OCI-LY1 (cell line): ENCODE results near the gene HOMER2.
"Not testable (repeated sequence)": the region's sequence is repeated elsewhere in the genome, so short reads cannot be mapped to it uniquely, and the experiment has no call there.

Experiments used
- H2AFZ ChIP-seq: fragments of 200-600 bp; sonication (generic), shearing (Covaris generic); 2 replicates; pipeline ENCODE4 v1.6.0; 2014; ENCODE audit warnings: antibody characterized with exemption, mild to moderate bottlenecking, low read length
- H3F3A ChIP-seq: fragments of 200-600 bp; sonication (generic), shearing (Covaris generic); 2 replicates; pipeline ENCODE4 v1.6.0; 2014; ENCODE audit warnings: mild to moderate bottlenecking, antibody characterized with exemption, low read length, moderate library complexity; ENCODE audit not compliant: insufficient read depth
- H3K27ac ChIP-seq: fragments of 200-600 bp; sonication (generic); 2 replicates; pipeline ENCODE4 v1.5.1; 2014; ENCODE audit warnings: low read length, mixed run types, mild to moderate bottlenecking, low read depth; ENCODE audit not compliant: poor library complexity, severe bottlenecking
- H3K27me3 ChIP-seq: fragments of 200-600 bp; sonication (generic); 2 replicates; pipeline ENCODE4 v1.6.0; 2014; ENCODE audit warnings: antibody characterized with exemption, mild to moderate bottlenecking, low read length, moderate library complexity; ENCODE audit not compliant: insufficient read depth
- H3K36me3 ChIP-seq: fragments of 200-600 bp; sonication (generic); 2 replicates; pipeline ENCODE4 v1.6.1; 2014; ENCODE audit warnings: mild to moderate bottlenecking, antibody characterized with exemption, low read length, moderate library complexity, mixed read lengths; ENCODE audit not compliant: insufficient read depth
- H3K4me1 ChIP-seq: fragments of 200-600 bp; sonication (generic); 2 replicates; pipeline ENCODE4 v1.5.1; 2014; ENCODE audit warnings: mild to moderate bottlenecking, low read length, moderate library complexity; ENCODE audit not compliant: insufficient read depth, severe bottlenecking
- H3K4me2 ChIP-seq: fragments of 200-600 bp; sonication (generic), shearing (Covaris generic); 2 replicates; pipeline ENCODE4 v1.6.1; 2014; ENCODE audit warnings: low read length
- H3K4me3 ChIP-seq: fragments of 200-600 bp; sonication (generic); 2 replicates; pipeline ENCODE4 v1.5.1; 2014; ENCODE audit warnings: low read length, low read depth, mild to moderate bottlenecking, mixed read lengths; ENCODE audit not compliant: poor library complexity, severe bottlenecking
- H3K79me2 ChIP-seq: fragments of 200-600 bp; shearing (Covaris generic); 2 replicates; pipeline ENCODE4 v1.6.1; 2016; ENCODE audit warnings: mixed run types, low read length, mixed read lengths; ENCODE audit not compliant: insufficient read depth
- H3K9ac ChIP-seq: fragments of 200-600 bp; sonication (generic), shearing (Covaris generic); 2 replicates; pipeline ENCODE4 v1.6.1; 2014; ENCODE audit warnings: mild to moderate bottlenecking, low read length, mixed read lengths
- H3K9me2 ChIP-seq: fragments of 200-600 bp; sonication (generic), shearing (Covaris generic); 2 replicates; pipeline ENCODE4 v1.6.1; 2014; ENCODE audit warnings: low read depth, mild to moderate bottlenecking, low read length, mixed read lengths
- H3K9me3 ChIP-seq: fragments of 200-600 bp; shearing (Covaris generic); 2 replicates; pipeline ENCODE4 v1.6.1; 2014; ENCODE audit warnings: low read length, mixed read lengths
- H4K20me1 ChIP-seq: fragments of 200-600 bp; sonication (generic), shearing (Covaris generic); 2 replicates; pipeline ENCODE4 v1.6.0; 2016; ENCODE audit warnings: mild to moderate bottlenecking, low read length; ENCODE audit not compliant: insufficient read depth
- EZH2 ChIP-seq: fragments of 200-600 bp; sonication (generic), shearing (Covaris generic); IDR thresholded peaks from 2 replicates; pipeline ENCODE4 v1.8.0; 2017; ENCODE audit warnings: borderline replicate concordance, mixed run types, mild to moderate bottlenecking, antibody characterized with exemption, low read length, moderate library complexity, mixed read lengths
- TF ChIP-seq, protein P1 (sequence below): fragments of 200-600 bp; sonication (generic), shearing (Covaris generic); IDR thresholded peaks from 2 replicates; pipeline ENCODE4 v1.5.1; 2017; ENCODE audit warnings: mild to moderate bottlenecking, antibody characterized with exemption, low read length, moderate library complexity, mixed read lengths

Gene HOMER2

DNA sequence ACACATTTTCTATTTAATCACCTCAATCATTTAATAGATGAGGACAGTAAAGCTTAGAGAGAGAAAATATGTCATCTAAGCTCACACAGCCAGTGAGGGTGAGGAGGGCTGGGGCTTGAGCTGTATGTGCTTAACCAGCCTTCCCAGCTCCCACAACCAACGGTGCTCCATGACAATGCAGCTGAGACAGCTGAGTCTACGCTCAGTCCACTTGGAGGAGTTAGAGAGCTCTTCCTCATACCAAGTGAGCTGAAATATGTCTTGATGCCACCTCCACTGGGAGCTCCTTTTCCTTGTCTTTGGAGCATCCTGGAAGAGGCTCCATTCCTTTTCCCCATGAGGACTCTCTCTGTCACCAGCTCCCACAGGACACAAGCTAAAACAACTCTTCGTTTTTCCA lies 9.3 kb downstream of the HOMER2 start:
- TF ChIP-seq, protein P1, sequence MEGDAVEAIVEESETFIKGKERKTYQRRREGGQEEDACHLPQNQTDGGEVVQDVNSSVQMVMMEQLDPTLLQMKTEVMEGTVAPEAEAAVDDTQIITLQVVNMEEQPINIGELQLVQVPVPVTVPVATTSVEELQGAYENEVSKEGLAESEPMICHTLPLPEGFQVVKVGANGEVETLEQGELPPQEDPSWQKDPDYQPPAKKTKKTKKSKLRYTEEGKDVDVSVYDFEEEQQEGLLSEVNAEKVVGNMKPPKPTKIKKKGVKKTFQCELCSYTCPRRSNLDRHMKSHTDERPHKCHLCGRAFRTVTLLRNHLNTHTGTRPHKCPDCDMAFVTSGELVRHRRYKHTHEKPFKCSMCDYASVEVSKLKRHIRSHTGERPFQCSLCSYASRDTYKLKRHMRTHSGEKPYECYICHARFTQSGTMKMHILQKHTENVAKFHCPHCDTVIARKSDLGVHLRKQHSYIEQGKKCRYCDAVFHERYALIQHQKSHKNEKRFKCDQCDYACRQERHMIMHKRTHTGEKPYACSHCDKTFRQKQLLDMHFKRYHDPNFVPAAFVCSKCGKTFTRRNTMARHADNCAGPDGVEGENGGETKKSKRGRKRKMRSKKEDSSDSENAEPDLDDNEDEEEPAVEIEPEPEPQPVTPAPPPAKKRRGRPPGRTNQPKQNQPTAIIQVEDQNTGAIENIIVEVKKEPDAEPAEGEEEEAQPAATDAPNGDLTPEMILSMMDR, result no peak
- TF ChIP-seq EZH2, result no peak
- H3K79me2 ChIP-seq, result no peaks in the 10 kb centered on the region
- H3K4me2 ChIP-seq, result no peak overlapping the region
- no peaks in the 10 kb centered on the region for H3K4me1 ChIP-seq
- H3K9ac ChIP-seq, result no peak overlapping the region
- H4K20me1 ChIP-seq, result no peaks in the 10 kb centered on the region
- H3F3A ChIP-seq, result no peaks in the 10 kb centered on the region
- no peaks in the 10 kb centered on the region for H3K36me3 ChIP-seq
- H3K27ac ChIP-seq, result no peak overlapping the region
- no peaks in the 10 kb centered on the region for H3K9me3 ChIP-seq
- H2AFZ ChIP-seq, result no peak overlapping the region
- H3K9me2 ChIP-seq, result no peaks in the 10 kb centered on the region
- no peaks in the 10 kb centered on the region for H3K27me3 ChIP-seq
- H3K4me3 ChIP-seq, result no peak overlapping the region

DNA sequence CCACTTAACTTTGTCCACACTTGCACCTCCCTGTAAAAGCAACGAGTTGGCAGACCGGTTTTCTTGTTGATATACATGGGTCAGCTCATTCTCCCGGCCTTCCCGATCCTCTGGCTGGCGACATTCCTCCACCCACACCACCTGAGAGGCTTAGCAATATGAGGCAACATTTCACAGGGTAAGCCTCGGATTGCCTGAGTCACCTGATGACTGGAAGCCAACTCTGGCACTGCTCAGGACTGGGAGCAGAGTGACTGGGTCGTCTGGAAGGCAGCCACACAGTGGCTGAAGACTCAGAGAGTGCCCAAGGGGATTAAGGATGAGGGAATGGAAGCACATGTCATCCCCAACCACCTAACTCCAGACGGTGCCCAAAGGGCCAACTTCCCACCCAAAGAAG lies 9.8 kb downstream of the HOMER2 start:
- Histone ChIP-seq H3K27ac (no peak overlapping the region), H2AFZ (no peak overlapping the region)

DNA sequence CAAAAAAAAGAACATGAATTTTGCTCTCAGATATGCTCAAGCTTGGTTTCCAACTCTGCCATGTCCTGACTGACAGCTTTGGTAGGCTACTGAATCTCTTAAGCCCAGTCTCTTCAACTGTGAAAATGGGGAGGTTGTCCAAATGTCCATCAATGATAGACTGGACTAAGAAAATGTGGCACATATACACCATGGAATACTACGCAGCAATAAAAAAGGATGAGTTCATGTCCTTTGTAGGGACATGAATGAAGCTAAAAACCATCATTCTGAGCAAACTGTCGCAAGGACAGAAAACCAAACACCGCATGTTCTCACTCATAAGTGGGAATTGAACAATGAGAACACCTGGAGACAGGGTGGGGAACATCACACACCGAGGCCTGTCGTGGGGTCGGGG lies 12.8 kb downstream of the HOMER2 start:
- not testable (repeated sequence) for H3K27me3 ChIP-seq, H3K9ac ChIP-seq, H3K4me2 ChIP-seq, H3K4me3 ChIP-seq, H3K9me2 ChIP-seq, H3K36me3 ChIP-seq, H3K4me1 ChIP-seq, H2AFZ ChIP-seq, H3K9me3 ChIP-seq, H3F3A ChIP-seq, H4K20me1 ChIP-seq, H3K27ac ChIP-seq, H3K79me2 ChIP-seq

More for the DNA sequence above, 9.8 kb downstream of the HOMER2 start:
- H3K27me3 ChIP-seq, result no peaks in the 10 kb centered on the region
- no peaks in the 10 kb centered on the region for H3F3A ChIP-seq
- no peaks in the 10 kb centered on the region for H3K9me3 ChIP-seq
- no peak overlapping the region for H3K4me2 ChIP-seq
- H3K4me3 ChIP-seq, result no peak overlapping the region
- H3K9me2 ChIP-seq, result no peaks in the 10 kb centered on the region
- H3K79me2 ChIP-seq, result no peaks in the 10 kb centered on the region
- H3K36me3 ChIP-seq, result no peaks in the 10 kb centered on the region
- no peaks in the 10 kb centered on the region for H3K4me1 ChIP-seq
- no peak for TF ChIP-seq EZH2
- TF ChIP-seq, protein P1, result no peak
- H4K20me1 ChIP-seq, result no peaks in the 10 kb centered on the region
- no peak overlapping the region for H3K9ac ChIP-seq

DNA sequence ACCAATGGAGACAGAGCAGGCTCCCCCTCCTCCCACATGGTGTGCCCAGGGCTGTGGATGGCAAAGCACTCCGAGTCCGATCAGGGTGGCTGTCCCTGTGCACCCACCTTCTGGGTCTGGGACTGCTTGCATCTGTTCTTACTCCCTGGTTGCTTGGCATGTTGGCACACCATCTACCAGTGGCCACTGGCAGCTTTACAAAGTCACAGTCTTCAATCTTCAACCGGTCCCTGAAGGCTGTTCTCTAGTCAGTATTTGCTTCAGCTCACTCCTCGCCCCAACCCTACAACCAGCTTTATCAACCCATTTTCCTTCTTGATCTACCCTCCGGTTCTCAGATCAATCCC lies 14.8 kb downstream of the HOMER2 start:
- no peak overlapping the region for H2AFZ ChIP-seq
- no peak overlapping the region for H3K4me3 ChIP-seq
- H3F3A ChIP-seq, result no peaks in the 10 kb centered on the region
- H3K9me3 ChIP-seq, result no peaks in the 10 kb centered on the region
- no peak for TF ChIP-seq EZH2
- TF ChIP-seq, protein P1, result no peak
- no peak overlapping the region for H3K9ac ChIP-seq
- H3K27me3 ChIP-seq, result no peaks in the 10 kb centered on the region
- H3K4me2 ChIP-seq, result no peak overlapping the region
- no peaks in the 10 kb centered on the region for H3K9me2 ChIP-seq
- H3K79me2 ChIP-seq, result no peaks in the 10 kb centered on the region
- H4K20me1 ChIP-seq, result no peaks in the 10 kb centered on the region
- H3K27ac ChIP-seq, result no peak overlapping the region
- no peaks in the 10 kb centered on the region for H3K4me1 ChIP-seq
- no peaks in the 10 kb centered on the region for H3K36me3 ChIP-seq
